Neural cell (in vitro differentiated cells): ENCODE results near the gene SPOCK1. TPM values are rescaled to one million over a fixed set of nuclear protein-coding genes. Genes with fewer than 3 reads are reported as not detected.
"Not testable (repeated sequence)": the region's sequence is repeated elsewhere in the genome, so short reads cannot be mapped to it uniquely, and the experiment has no call there.

Source experiments
- H2AFZ ChIP-seq: fragments of 200-600, 300-800 bp; sonication (generic), shearing (Covaris generic); 2 replicates; pipeline ENCODE4 v1.6.0; 2014; ENCODE audit warnings: low read depth, mild to moderate bottlenecking, antibody characterized with exemption, low read length, moderate library complexity
- H3F3A ChIP-seq: fragments of 200-600 bp; shearing (Covaris generic); 2 replicates; pipeline ENCODE4 v1.6.1; 2016; ENCODE audit warnings: mild to moderate bottlenecking, moderate library complexity, mixed read lengths, antibody characterized with exemption, low read length; ENCODE audit not compliant: insufficient read depth, poor library complexity, severe bottlenecking
- H3K27ac ChIP-seq: fragments of 200-600, 300-800 bp; sonication (generic), shearing (Covaris generic); 2 replicates; pipeline ENCODE4 v1.5.1; 2014; ENCODE audit warnings: mild to moderate bottlenecking, low read length, moderate library complexity
- H3K27me3 ChIP-seq: fragments of 300-800, 200-600 bp; sonication (generic), shearing (Covaris generic); 2 replicates; pipeline ENCODE4 v1.6.0; 2014; ENCODE audit warnings: mild to moderate bottlenecking, low read depth, low read length, moderate library complexity; ENCODE audit not compliant: insufficient read depth
- H3K36me3 ChIP-seq: fragments of 300-800, 200-600 bp; sonication (generic), shearing (Covaris generic); 2 replicates; pipeline ENCODE4 v1.5.1; 2014; ENCODE audit warnings: mild to moderate bottlenecking, antibody characterized with exemption, low read length, moderate library complexity; ENCODE audit not compliant: insufficient read depth
- H3K4me2 ChIP-seq: fragments of 300-800, 200-600 bp; sonication (generic), shearing (Covaris generic); 2 replicates; pipeline ENCODE4 v1.6.0; 2014; ENCODE audit warnings: mild to moderate bottlenecking, low read length
- H3K4me3 ChIP-seq: fragments of 300-800, 200-600 bp; sonication (generic), shearing (Covaris generic); 2 replicates; pipeline ENCODE4 v1.5.1; 2014; ENCODE audit warnings: mild to moderate bottlenecking, low read length, moderate library complexity
- H3K79me2 ChIP-seq: fragments of 200-600 bp; shearing (Covaris generic); replicated peaks from 2 replicates; pipeline ENCODE4 v1.6.0; 2014; ENCODE audit warnings: mild to moderate bottlenecking, low read length, moderate library complexity; ENCODE audit not compliant: insufficient read depth
- H3K9ac ChIP-seq: fragments of 300-800, 200-600 bp; sonication (generic), shearing (Covaris generic); 2 replicates; pipeline ENCODE4 v1.6.1; 2016; ENCODE audit warnings: mild to moderate bottlenecking, low read length, mixed read lengths
- H3K9me2 ChIP-seq: fragments of 200-600 bp; shearing (Covaris generic); 2 replicates; pipeline ENCODE4 v1.6.1; 2016; ENCODE audit warnings: mild to moderate bottlenecking, low read length, mixed read lengths; ENCODE audit not compliant: insufficient read depth
- H3K9me3 ChIP-seq: fragments of 200-600, 300-800 bp; sonication (generic), shearing (Covaris generic); 2 replicates; pipeline ENCODE4 v1.6.1; 2016; ENCODE audit warnings: mild to moderate bottlenecking, mixed run types, low read length, moderate library complexity, mixed read lengths
- H4K20me1 ChIP-seq: fragments of 200-600 bp; shearing (Covaris generic); 2 replicates; pipeline ENCODE4 v1.6.1; 2016; ENCODE audit warnings: mild to moderate bottlenecking, mixed run types; ENCODE audit not compliant: insufficient read depth
- CTCF ChIP-seq: fragments of 450-650 bp; IDR thresholded peaks from 2 replicates; pipeline ENCODE4 v1.5.1; 2014; ENCODE audit warnings: antibody characterized with exemption, mild to moderate bottlenecking, moderate library complexity; ENCODE audit not compliant: poor library complexity, severe bottlenecking
- EP300 ChIP-seq: fragments of 450-650 bp; conservative IDR thresholded peaks from 2 replicates; pipeline ENCODE4 v1.6.1; 2014; ENCODE audit warnings: antibody characterized with exemption, mild to moderate bottlenecking, moderate library complexity; ENCODE audit not compliant: poor library complexity, severe bottlenecking
- EZH2 ChIP-seq: fragments of 200-600, 300-800 bp; shearing (Covaris generic), sonication (generic); IDR thresholded peaks from 2 replicates; pipeline ENCODE4 v1.6.1; 2014; ENCODE audit warnings: antibody characterized with exemption, low read length, borderline replicate concordance, mild to moderate bottlenecking; ENCODE audit not compliant: insufficient read depth, poor library complexity, severe bottlenecking
- MXI1 ChIP-seq: fragments of 450-650 bp; conservative IDR thresholded peaks from 2 replicates; pipeline ENCODE4 v1.6.1; 2014; ENCODE audit warnings: antibody characterized with exemption, mild to moderate bottlenecking; ENCODE audit not compliant: poor library complexity, severe bottlenecking
- POLR2AphosphoS5 ChIP-seq: IDR thresholded peaks from 2 replicates; pipeline ENCODE4 v1.6.1; 2012
- RAD21 ChIP-seq: fragments of 450-650 bp; conservative IDR thresholded peaks from 2 replicates; pipeline ENCODE4 v1.6.1; 2014; ENCODE audit warnings: antibody characterized with exemption, mild to moderate bottlenecking, moderate library complexity
- SMC3 ChIP-seq: fragments of 450-650 bp; conservative IDR thresholded peaks from 2 replicates; pipeline ENCODE4 v1.6.1; 2014; ENCODE audit warnings: antibody characterized with exemption, mild to moderate bottlenecking, moderate library complexity; ENCODE audit not compliant: poor library complexity
- TAF1 ChIP-seq: IDR thresholded peaks from 2 replicates; pipeline ENCODE4 v1.6.1; 2012; ENCODE audit warnings: low read depth
- polyA plus RNA-seq: library from polyadenylated mRNA; depleted of rRNA; stranded (reverse); fragments of >200 nt; gene quantifications from 2 replicates; pipeline ENCODE4 v1.2.3, GENCODE V29; 2014
- TF ChIP-seq, protein P1 (sequence below): IDR thresholded peaks from 2 replicates; pipeline ENCODE4 v1.6.1; 2012; ENCODE audit warnings: borderline replicate concordance

SPOCK1 gene
- polyA plus RNA-seq, 1 donor from 2014 or later: 33.6 TPM

DNA sequence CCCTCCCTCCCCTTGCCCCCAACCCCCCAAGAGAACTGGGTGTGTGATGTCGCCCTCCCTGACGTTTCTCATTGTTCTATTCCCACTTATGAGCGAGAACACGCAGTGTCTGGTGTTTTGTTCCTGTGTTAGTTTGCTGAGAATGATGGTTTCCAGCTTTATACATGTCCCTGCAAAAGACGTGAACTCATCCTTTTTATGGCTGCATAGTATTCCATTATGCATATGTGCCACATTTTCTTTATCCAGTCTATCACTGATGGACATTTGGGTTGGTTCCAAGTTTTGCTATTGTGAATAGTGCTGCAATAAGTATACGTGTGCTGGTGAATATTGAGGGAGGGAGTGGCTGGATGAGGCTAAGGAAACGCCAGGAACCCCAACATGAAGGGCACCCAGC is 108.1 kb downstream of the SPOCK1 start:
- not testable (repeated sequence) for H4K20me1 ChIP-seq, H3K27ac ChIP-seq, H3K27me3 ChIP-seq, H3K9me2 ChIP-seq, H2AFZ ChIP-seq, H3K4me2 ChIP-seq, H3K79me2 ChIP-seq, H3K9me3 ChIP-seq, H3K9ac ChIP-seq, H3K36me3 ChIP-seq, H3K4me3 ChIP-seq, H3F3A ChIP-seq

- H3F3A ChIP-seq: no peaks in the 10 kb centered on the region
- no peaks in the 10 kb centered on the region for H3K36me3 ChIP-seq
- no peaks in the 10 kb centered on the region for H3K79me2 ChIP-seq
- no peak overlapping the region for H3K27ac ChIP-seq
- no peak overlapping the region for H3K9ac ChIP-seq
- H2AFZ ChIP-seq: no peak overlapping the region
- H3K27me3 ChIP-seq: no peaks in the 10 kb centered on the region
- H3K9me2 ChIP-seq: no peaks in the 10 kb centered on the region
- no peaks in the 10 kb centered on the region for H4K20me1 ChIP-seq
- no peaks in the 10 kb centered on the region for H3K9me3 ChIP-seq
- no peak overlapping the region for H3K4me3 ChIP-seq
- TF ChIP-seq, protein P1, sequence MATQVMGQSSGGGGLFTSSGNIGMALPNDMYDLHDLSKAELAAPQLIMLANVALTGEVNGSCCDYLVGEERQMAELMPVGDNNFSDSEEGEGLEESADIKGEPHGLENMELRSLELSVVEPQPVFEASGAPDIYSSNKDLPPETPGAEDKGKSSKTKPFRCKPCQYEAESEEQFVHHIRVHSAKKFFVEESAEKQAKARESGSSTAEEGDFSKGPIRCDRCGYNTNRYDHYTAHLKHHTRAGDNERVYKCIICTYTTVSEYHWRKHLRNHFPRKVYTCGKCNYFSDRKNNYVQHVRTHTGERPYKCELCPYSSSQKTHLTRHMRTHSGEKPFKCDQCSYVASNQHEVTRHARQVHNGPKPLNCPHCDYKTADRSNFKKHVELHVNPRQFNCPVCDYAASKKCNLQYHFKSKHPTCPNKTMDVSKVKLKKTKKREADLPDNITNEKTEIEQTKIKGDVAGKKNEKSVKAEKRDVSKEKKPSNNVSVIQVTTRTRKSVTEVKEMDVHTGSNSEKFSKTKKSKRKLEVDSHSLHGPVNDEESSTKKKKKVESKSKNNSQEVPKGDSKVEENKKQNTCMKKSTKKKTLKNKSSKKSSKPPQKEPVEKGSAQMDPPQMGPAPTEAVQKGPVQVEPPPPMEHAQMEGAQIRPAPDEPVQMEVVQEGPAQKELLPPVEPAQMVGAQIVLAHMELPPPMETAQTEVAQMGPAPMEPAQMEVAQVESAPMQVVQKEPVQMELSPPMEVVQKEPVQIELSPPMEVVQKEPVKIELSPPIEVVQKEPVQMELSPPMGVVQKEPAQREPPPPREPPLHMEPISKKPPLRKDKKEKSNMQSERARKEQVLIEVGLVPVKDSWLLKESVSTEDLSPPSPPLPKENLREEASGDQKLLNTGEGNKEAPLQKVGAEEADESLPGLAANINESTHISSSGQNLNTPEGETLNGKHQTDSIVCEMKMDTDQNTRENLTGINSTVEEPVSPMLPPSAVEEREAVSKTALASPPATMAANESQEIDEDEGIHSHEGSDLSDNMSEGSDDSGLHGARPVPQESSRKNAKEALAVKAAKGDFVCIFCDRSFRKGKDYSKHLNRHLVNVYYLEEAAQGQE: no peak
- TF ChIP-seq MXI1: no peak
- TF ChIP-seq POLR2AphosphoS5: no peak
- TF ChIP-seq EZH2: no peak
- TF ChIP-seq TAF1: no peak
- no peak for TF ChIP-seq RAD21
- TF ChIP-seq SMC3: no peak
- TF ChIP-seq CTCF: no peak
- TF ChIP-seq EP300: no peak
- H3K4me2 ChIP-seq: no peak overlapping the region
These were observed 110.1 kb downstream of the SPOCK1 start for GRCh38 chr5:137389042-137389441.

- no peaks in the 10 kb centered on the region for H3K9me2 ChIP-seq
- no peaks in the 10 kb centered on the region for H4K20me1 ChIP-seq
- H3F3A ChIP-seq: no peaks in the 10 kb centered on the region
These were observed 114.1 kb downstream of the SPOCK1 start for GRCh38 chr5:137385064-137385463.

More at GRCh38 chr5:137385064-137385463, 114.1 kb downstream of the SPOCK1 start:
- no peak overlapping the region for H3K4me2 ChIP-seq
- H2AFZ ChIP-seq: no peak overlapping the region
- H3K36me3 ChIP-seq: no peaks in the 10 kb centered on the region
- TF ChIP-seq RAD21 (no peak), EP300 (no peak), EZH2 (no peak), TAF1 (no peak), POLR2AphosphoS5 (no peak), MXI1 (no peak), SMC3 (no peak), CTCF (no peak)
- TF ChIP-seq, protein P1: no peak
- peaks cover 5% of the 10 kb centered on the region for H3K9me3 ChIP-seq
- H3K27me3 ChIP-seq: no peaks in the 10 kb centered on the region
- H3K4me3 ChIP-seq: no peak overlapping the region
- H3K27ac ChIP-seq: no peak overlapping the region
- no peak overlapping the region for H3K9ac ChIP-seq
- peaks cover 3% of the 10 kb centered on the region for H3K79me2 ChIP-seq
